Smooth muscle cell (in vitro differentiated cells): ENCODE data around the gene CFL2. TPM values are rescaled to one million over a fixed set of nuclear protein-coding genes. Genes with fewer than 3 reads are reported as not detected.

Experiments used
- DNase-seq: peaks from one replicate; lab custom pipeline; 2025; ENCODE audit not compliant: unreplicated experiment; lab: John Stamatoyannopoulos, UW
- H2AFZ ChIP-seq: fragments of 200-600 bp; sonication (generic); 2 replicates; pipeline ENCODE4 v1.6.0; 2016; ENCODE audit warnings: antibody characterized with exemption, low read depth, mild to moderate bottlenecking
- H3F3A ChIP-seq: fragments of 200-600 bp; sonication (generic); 2 replicates; pipeline ENCODE4 v1.6.0; 2017; ENCODE audit warnings: antibody characterized with exemption, low read depth
- H3K27ac ChIP-seq: fragments of 200-600 bp; sonication (generic); 2 replicates; pipeline ENCODE4 v1.5.1; 2016; ENCODE audit warnings: low read depth, mild to moderate bottlenecking
- H3K27me3 ChIP-seq: fragments of 200-600 bp; sonication (generic); 2 replicates; pipeline ENCODE4 v1.6.1; 2016; ENCODE audit warnings: low read depth, mild to moderate bottlenecking
- H3K36me3 ChIP-seq: fragments of 200-600 bp; sonication (generic); 2 replicates; pipeline ENCODE4 v1.5.1; 2016; ENCODE audit warnings: low read depth
- H3K4me1 ChIP-seq: fragments of 200-600 bp; sonication (generic); 2 replicates; pipeline ENCODE4 v1.5.1; 2016; ENCODE audit warnings: low read depth
- H3K4me2 ChIP-seq: fragments of 200-600 bp; sonication (generic); 2 replicates; pipeline ENCODE4 v1.6.0; 2016; ENCODE audit warnings: mild to moderate bottlenecking
- H3K4me3 ChIP-seq: fragments of 200-600 bp; sonication (generic); 2 replicates; pipeline ENCODE4 v1.5.1; 2016; ENCODE audit warnings: mild to moderate bottlenecking
- H3K79me2 ChIP-seq: fragments of 200-600 bp; sonication (generic); 2 replicates; pipeline ENCODE4 v1.6.0; 2016; ENCODE audit warnings: low read depth, mild to moderate bottlenecking
- H3K9ac ChIP-seq: fragments of 200-600 bp; sonication (generic); 2 replicates; pipeline ENCODE4 v1.6.0; 2016; ENCODE audit warnings: low read depth
- H3K9me3 ChIP-seq: fragments of 200-600 bp; sonication (generic); replicated peaks from 2 replicates; pipeline ENCODE4 v1.5.1; 2016; ENCODE audit warnings: low read depth
- H4K20me1 ChIP-seq: fragments of 200-600 bp; sonication (generic); 2 replicates; pipeline ENCODE4 v1.6.0; 2016; ENCODE audit warnings: low read depth
- CTCF ChIP-seq: fragments of 200-600 bp; sonication (generic); IDR thresholded peaks from 2 replicates; pipeline ENCODE4 v1.5.1; 2017; ENCODE audit warnings: borderline replicate concordance, mild to moderate bottlenecking, antibody characterized with exemption; ENCODE audit not compliant: insufficient read depth, poor library complexity, severe bottlenecking
- WGBS: methylation state at CpG from one replicate; pipeline ENCODE4 v1.1.7; 2016; ENCODE audit warnings: low lambda C conversion rate; 5-methylcytosine and 5-hydroxymethylcytosine counted together
- polyA plus RNA-seq: library from polyadenylated mRNA; unstranded; fragments of >200 nt; fragmentation: Nextera tagmentation; extraction: Ambion mirVana; gene quantifications from 2 replicates; pipeline ENCODE4 v1.2.1, GENCODE V29; 2016
- total RNA-seq: library from RNA; depleted of rRNA; stranded (reverse); fragments of >200 nt; gene quantifications from 2 replicates; pipeline ENCODE4 v1.2.3, GENCODE V29; 2014

CFL2 gene
- 64.5 and 71.9 TPM in 2 replicates for total RNA-seq
- polyA plus RNA-seq, result 60.8 and 71.7 TPM in 2 replicates

- Histone ChIP-seq H3K9ac (peak within 1 kb of the TSS; percentile 96), H4K20me1 (no peaks in the 10 kb centered on the region), H2AFZ (peak within 1 kb of the TSS; percentile 89), H3K4me3 (peak within 1 kb of the TSS; percentile 96), H3K4me2 (peak within 1 kb of the TSS; percentile 96), H3K27me3 (no peaks in the 10 kb centered on the region), H3K27ac (peak within 1 kb of the TSS; percentile 91), H3K36me3 (no peaks in the 10 kb centered on the region), H3F3A (peaks cover 36% of the 10 kb centered on the region), H3K9me3 (no peaks in the 10 kb centered on the region), H3K79me2 (peaks cover 16% of the 10 kb centered on the region), H3K4me1 (peaks cover 37% of the 10 kb centered on the region)
- DNase-seq, result peak; percentile 46
- WGBS, result 2% methylated on average over 52 of the region's 76 CpGs
- TF ChIP-seq CTCF, result no peak
Observed at GRCh38 chr14:34714320-34715126, at the start of gene CFL2. CFL2 (minus strand) TSS chr14:34714593; CDS start chr14:34714540, 53 bp downstream.

DNA sequence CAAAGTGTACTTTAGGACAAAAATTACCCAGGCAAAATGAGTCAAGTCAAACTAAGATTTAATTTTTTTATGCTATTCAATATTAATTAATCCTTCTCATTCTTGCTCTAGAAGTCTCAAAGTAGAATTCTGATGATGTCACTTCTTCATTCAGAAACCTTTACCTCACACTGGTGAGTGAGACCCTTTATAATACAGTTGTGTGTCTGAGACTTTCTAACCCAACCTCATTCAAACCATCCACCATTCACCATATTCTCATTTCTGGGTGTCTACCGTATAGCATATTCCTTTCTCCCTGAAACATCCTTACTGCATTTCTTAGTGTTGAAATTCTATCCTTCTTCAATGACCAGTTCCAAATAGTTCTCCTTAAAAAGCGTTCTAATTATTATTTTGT is 40.8 kb upstream of the CFL2 start:
- H3F3A ChIP-seq, result no peaks in the 10 kb centered on the region
- H3K4me1 ChIP-seq, result no peaks in the 10 kb centered on the region
- H3K27ac ChIP-seq, result no peak overlapping the region
- WGBS, result 96% methylated on average over 2 of the region's 2 CpGs
- H3K9me3 ChIP-seq, result no peaks in the 10 kb centered on the region
- no peaks in the 10 kb centered on the region for H4K20me1 ChIP-seq
- H3K27me3 ChIP-seq, result no peaks in the 10 kb centered on the region
- peaks cover 6% of the 10 kb centered on the region for H3K36me3 ChIP-seq
- H3K79me2 ChIP-seq, result no peaks in the 10 kb centered on the region
- no peak overlapping the region for H3K4me3 ChIP-seq
- H2AFZ ChIP-seq, result no peak overlapping the region
- no peak overlapping the region for H3K9ac ChIP-seq
- TF ChIP-seq CTCF, result no peak
- no peak for DNase-seq
- no peak overlapping the region for H3K4me2 ChIP-seq

GRCh38 chr14:34754687-34755086 is 40.3 kb upstream of the CFL2 start:
- H2AFZ ChIP-seq, result no peak overlapping the region
- no peak overlapping the region for H3K4me3 ChIP-seq
- H3K4me1 ChIP-seq, result no peaks in the 10 kb centered on the region
- no peaks in the 10 kb centered on the region for H3K79me2 ChIP-seq
- H3K27me3 ChIP-seq, result no peaks in the 10 kb centered on the region
- no peak overlapping the region for H3K27ac ChIP-seq
- H4K20me1 ChIP-seq, result no peaks in the 10 kb centered on the region
- H3K36me3 ChIP-seq, result peaks cover 6% of the 10 kb centered on the region
- no peak for TF ChIP-seq CTCF
- DNase-seq, result no peak
- no peak overlapping the region for H3K9ac ChIP-seq
- no peak overlapping the region for H3K4me2 ChIP-seq
- 96% methylated on average over 1 of the region's 1 CpG for WGBS
- no peaks in the 10 kb centered on the region for H3K9me3 ChIP-seq
- no peaks in the 10 kb centered on the region for H3F3A ChIP-seq

- no peak for DNase-seq
- H3K4me2 ChIP-seq, result no peak overlapping the region
Observed at GRCh38 chr14:34750670-34751069, 36.3 kb upstream of the CFL2 start.

More at GRCh38 chr14:34750670-34751069, 36.3 kb upstream of the CFL2 start:
- no peak for TF ChIP-seq CTCF
- no peaks in the 10 kb centered on the region for H3K36me3 ChIP-seq
- no peaks in the 10 kb centered on the region for H3K27me3 ChIP-seq
- H3K79me2 ChIP-seq, result no peaks in the 10 kb centered on the region
- no peaks in the 10 kb centered on the region for H3K9me3 ChIP-seq
- H2AFZ ChIP-seq, result no peak overlapping the region
- no peaks in the 10 kb centered on the region for H3F3A ChIP-seq
- no peak overlapping the region for H3K27ac ChIP-seq
- no peak overlapping the region for H3K9ac ChIP-seq
- H4K20me1 ChIP-seq, result no peaks in the 10 kb centered on the region
- H3K4me3 ChIP-seq, result no peak overlapping the region
- H3K4me1 ChIP-seq, result no peaks in the 10 kb centered on the region
